Endothelial cell of umbilical vein (primary cell): Measurements from ENCODE around the gene EPN3. TPM values are rescaled to one million over a fixed set of nuclear protein-coding genes. Genes with fewer than 3 reads are reported as not detected.

Experiments
- BruUV-seq: library from RNA; stranded (reverse); fragments of 400-500 nt; replicated peaks from 2 replicates; lab custom pipeline; 2021; lab: Mats Ljungman, UMichigan
- CTCF ChIA-PET: fragments of 300-600, 350-600 bp; sonication (Branson Sonifier 250); formaldehyde crosslinking; loops from one replicate; lab custom pipeline; 2021; ENCODE audit warnings: antibody characterized with exemption, inconsistent platforms; lab: Charles Lee
- POLR2A ChIA-PET: fragments of 300-600, 350-600 bp; sonication (Branson Sonifier 250); formaldehyde crosslinking; loops from one replicate; lab custom pipeline; 2021; ENCODE audit warnings: antibody characterized with exemption, inconsistent platforms; lab: Charles Lee
- DNase-seq: peaks from one replicate; pipeline ENCODE4 v3.0.0-alpha.2; 2011; ENCODE audit warnings: low read depth, low spot score
- FAIRE-seq: peaks from 2 replicates; lab custom pipeline; 2011; peaks lifted over from hg19 to GRCh38; lab: Jason Lieb, UNC
- H2AFZ ChIP-seq: 2 replicates; pipeline ENCODE4 v1.6.0; 2012; ENCODE audit warnings: low read depth, low read length, control low read depth, inconsistent platforms
- H3K27ac ChIP-seq: 2 replicates; pipeline ENCODE4 v1.5.1; 2011; ENCODE audit warnings: low read depth, mild to moderate bottlenecking, control low read depth, low read length, moderate library complexity; ENCODE audit not compliant: insufficient read depth
- H3K27me3 ChIP-seq, 2 experiments: 2 replicates each; pipeline versions ENCODE4 v1.6.0 to v1.6.1; 2011; ENCODE audit warnings: low read length in 2 of 2, mixed read lengths in 1 of 2; ENCODE audit not compliant: control insufficient read depth in 2 of 2, insufficient read depth in 2 of 2
- H3K36me3 ChIP-seq, 2 experiments: 2 replicates in 1 of 2; 3 replicates in 1 of 2; pipeline ENCODE4 v1.5.1; 2011; ENCODE audit warnings: low read length in 2 of 2, mild to moderate bottlenecking in 1 of 2, moderate library complexity in 1 of 2; ENCODE audit not compliant: control insufficient read depth in 2 of 2, insufficient read depth in 2 of 2; ENCODE audit errors: extremely low read depth in 1 of 2
- H3K4me1 ChIP-seq: 3 replicates; pipeline ENCODE4 v1.5.1; 2011; ENCODE audit warnings: mild to moderate bottlenecking, low read length; ENCODE audit not compliant: control insufficient read depth, insufficient read depth; ENCODE audit errors: extremely low read depth
- H3K4me2 ChIP-seq: 2 replicates; pipeline ENCODE4 v1.6.1; 2011; ENCODE audit warnings: low read length, control low read depth, mixed read lengths; ENCODE audit not compliant: insufficient read depth
- H3K4me3 ChIP-seq, 3 experiments: fragments of 200-600 bp in 1 of 3; sonication (generic), shearing (Covaris generic) in 1 of 3; replicated peaks in 1 of 3; 2 replicates each; pipeline ENCODE4 v1.5.1; 2011 to 2016; ENCODE audit warnings: control low read depth in 3 of 3, low read length in 3 of 3, mild to moderate bottlenecking in 2 of 3, inconsistent platforms in 1 of 3, low read depth in 1 of 3, moderate library complexity in 1 of 3; ENCODE audit not compliant: insufficient read depth in 1 of 3
- H3K79me2 ChIP-seq: 2 replicates; pipeline ENCODE4 v1.6.0; 2012; ENCODE audit warnings: low read length, inconsistent platforms; ENCODE audit not compliant: control insufficient read depth, insufficient read depth
- H3K9ac ChIP-seq: replicated peaks from 2 replicates; pipeline ENCODE3; 2011; ENCODE audit warnings: low read length, control low read depth; ENCODE audit not compliant: insufficient read depth; ENCODE audit errors: extremely low read depth
- H3K9me1 ChIP-seq: replicated peaks from 3 replicates; pipeline ENCODE4 v1.6.0; 2011; ENCODE audit warnings: mild to moderate bottlenecking, low read length; ENCODE audit not compliant: control insufficient read depth, insufficient read depth; ENCODE audit errors: extremely low read depth
- H3K9me3 ChIP-seq: replicated peaks from 2 replicates; pipeline ENCODE4 v1.5.1; 2012; ENCODE audit warnings: low read length, inconsistent platforms; ENCODE audit not compliant: control insufficient read depth, insufficient read depth
- H4K20me1 ChIP-seq: replicated peaks from 2 replicates; pipeline ENCODE3; 2011; ENCODE audit warnings: mild to moderate bottlenecking, low read length; ENCODE audit not compliant: control insufficient read depth, insufficient read depth; ENCODE audit errors: extremely low read depth
- EZH2 ChIP-seq: IDR thresholded peaks from 2 replicates; pipeline ENCODE4 v1.6.1; 2012; ENCODE audit warnings: borderline replicate concordance, low read depth, mild to moderate bottlenecking, moderate library complexity, low read length, inconsistent platforms; ENCODE audit not compliant: severe bottlenecking
- FOS ChIP-seq: IDR thresholded peaks from 2 replicates; pipeline ENCODE4 v1.6.1; 2011; ENCODE audit warnings: mild to moderate bottlenecking, low read length, moderate library complexity, borderline replicate concordance; ENCODE audit not compliant: insufficient read depth
- GATA2 ChIP-seq: IDR thresholded peaks from 2 replicates; pipeline ENCODE4 v1.7.0; 2011; ENCODE audit warnings: low read depth, mild to moderate bottlenecking, moderate library complexity, mixed read lengths, low read length; ENCODE audit not compliant: insufficient read length, insufficient read depth
- JUN ChIP-seq: IDR thresholded peaks from 2 replicates; pipeline ENCODE4 v1.6.1; 2011; ENCODE audit warnings: borderline replicate concordance, low read depth; ENCODE audit not compliant: insufficient read length, insufficient read depth
- MYC ChIP-seq: IDR thresholded peaks from one replicate; pipeline ENCODE4 v1.6.1; 2011; ENCODE audit warnings: mild to moderate bottlenecking, low read depth, low read length
- POLR2A ChIP-seq: IDR thresholded peaks from 2 replicates; pipeline ENCODE4 v1.6.1; 2012; ENCODE audit warnings: low read depth, mild to moderate bottlenecking, control low read depth, low read length
- POLR2AphosphoS5 ChIP-seq: IDR thresholded peaks from 2 replicates; pipeline ENCODE4 v1.6.1; 2012; ENCODE audit warnings: low read depth, mild to moderate bottlenecking, control low read depth, low read length, moderate library complexity; ENCODE audit not compliant: insufficient read depth
- dilution Hi-C: fragments of 300-500 bp; cut with MboI; formaldehyde crosslinking; loops from one replicate; pipeline ENCODE4 v1.15.0; 2019; ENCODE audit warnings: low sequenced_read_pairs; ENCODE audit not compliant: extremely low pct_ligation_motif_present
- intact Hi-C: fragments of 100-400 bp; cut with micrococcal nuclease; formaldehyde crosslinking; loops from one replicate; pipeline ENCODE4 v1.10.0; 2022
- polyA plus RNA-seq, 4 experiments: library from polyadenylated mRNA; depleted of rRNA in 3 of 4; stranded (reverse) in 3 of 4; unstranded in 1 of 4; fragments of >200 nt; gene quantifications; 2 replicates each; pipeline versions ENCODE4 v1.2.1 to v1.2.3, GENCODE V29; 2011 to 2012; ENCODE audit warnings: missing spikeins in 1 of 4
- total RNA-seq: library from RNA; stranded (reverse); gene quantifications from 2 replicates; pipeline ENCODE4 v1.2.3, GENCODE V29; 2021
- TF ChIP-seq, protein P1 (sequence below), 2 donors: IDR thresholded peaks; 1 replicate in 1 of 2; 2 replicates in 1 of 2; pipeline ENCODE4 v1.5.1; 2011; ENCODE audit warnings: low read length in 2 of 2, mild to moderate bottlenecking in 2 of 2, moderate library complexity in 2 of 2, control low read depth in 1 of 2, inconsistent platforms in 1 of 2, low read depth in 1 of 2; ENCODE audit not compliant: insufficient read depth in 1 of 2; ENCODE audit errors: extremely low read depth in 1 of 2
- TF ChIP-seq, protein P2 (sequence below): IDR thresholded peaks from 2 replicates; pipeline ENCODE4 v1.6.1; 2011; ENCODE audit not compliant: insufficient read depth, insufficient read length

EPN3 gene
- total and polyA plus RNA-seq, 2 donors (not counting 3 experiments of a cell fraction or from before 2014, with no cell fraction given): not detected

DNA sequence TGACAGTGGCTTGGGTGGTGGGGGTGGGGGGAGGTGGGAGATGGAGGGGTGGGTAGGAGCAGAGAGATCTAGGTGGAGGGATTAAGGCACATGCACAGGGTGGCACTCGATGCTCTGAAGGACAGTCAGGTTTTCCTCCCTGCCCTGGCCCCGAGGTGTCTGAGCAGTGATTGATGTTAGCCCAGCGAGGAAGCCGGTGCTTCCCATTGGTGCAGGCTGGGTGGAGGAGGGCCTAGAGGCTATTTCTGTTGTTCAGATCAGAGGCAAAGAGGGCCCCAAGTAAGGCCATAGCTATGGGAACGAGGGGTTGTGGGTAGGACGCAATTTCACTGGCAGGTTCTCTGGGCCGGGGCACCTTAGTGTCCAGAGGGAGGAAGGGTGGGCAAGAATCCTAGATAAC, 51.1 kb downstream of the EPN3 start:
- TF ChIP-seq JUN (no peak), FOS (no peak), POLR2A (no peak), GATA2 (no peak), POLR2AphosphoS5 (no peak), MYC (no peak), EZH2 (no peak)
- TF ChIP-seq, protein P1, sequence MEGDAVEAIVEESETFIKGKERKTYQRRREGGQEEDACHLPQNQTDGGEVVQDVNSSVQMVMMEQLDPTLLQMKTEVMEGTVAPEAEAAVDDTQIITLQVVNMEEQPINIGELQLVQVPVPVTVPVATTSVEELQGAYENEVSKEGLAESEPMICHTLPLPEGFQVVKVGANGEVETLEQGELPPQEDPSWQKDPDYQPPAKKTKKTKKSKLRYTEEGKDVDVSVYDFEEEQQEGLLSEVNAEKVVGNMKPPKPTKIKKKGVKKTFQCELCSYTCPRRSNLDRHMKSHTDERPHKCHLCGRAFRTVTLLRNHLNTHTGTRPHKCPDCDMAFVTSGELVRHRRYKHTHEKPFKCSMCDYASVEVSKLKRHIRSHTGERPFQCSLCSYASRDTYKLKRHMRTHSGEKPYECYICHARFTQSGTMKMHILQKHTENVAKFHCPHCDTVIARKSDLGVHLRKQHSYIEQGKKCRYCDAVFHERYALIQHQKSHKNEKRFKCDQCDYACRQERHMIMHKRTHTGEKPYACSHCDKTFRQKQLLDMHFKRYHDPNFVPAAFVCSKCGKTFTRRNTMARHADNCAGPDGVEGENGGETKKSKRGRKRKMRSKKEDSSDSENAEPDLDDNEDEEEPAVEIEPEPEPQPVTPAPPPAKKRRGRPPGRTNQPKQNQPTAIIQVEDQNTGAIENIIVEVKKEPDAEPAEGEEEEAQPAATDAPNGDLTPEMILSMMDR (IDR thresholded peaks at IDR 0.05; ENCODE audit: extremely low read depth in 1 of 2, insufficient read depth in 1 of 2, low read depth in 1 of 2, low read length in 2 of 2): no peak
- TF ChIP-seq, protein P2, sequence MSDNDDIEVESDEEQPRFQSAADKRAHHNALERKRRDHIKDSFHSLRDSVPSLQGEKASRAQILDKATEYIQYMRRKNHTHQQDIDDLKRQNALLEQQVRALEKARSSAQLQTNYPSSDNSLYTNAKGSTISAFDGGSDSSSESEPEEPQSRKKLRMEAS: no peak
- no peak overlapping the region for H2AFZ ChIP-seq
- no peaks in the 10 kb centered on the region for H3K79me2 ChIP-seq
- H3K27ac ChIP-seq: no peak overlapping the region
- H3K36me3 ChIP-seq: no peaks in the 10 kb centered on the region
- dilution Hi-C loops: no loop called here
- H4K20me1 ChIP-seq: no peaks in the 10 kb centered on the region
- no peak overlapping the region for H3K4me3 ChIP-seq
- no peaks in the 10 kb centered on the region for H3K9me1 ChIP-seq
- H3K27me3 ChIP-seq: peaks cover 0 to 6% of the 10 kb centered on the region in 2 experiments
- POLR2A ChIA-PET: no interaction called here
- CTCF ChIA-PET: interaction anchor here (0.7 kb wide), 1 partner anchor 121 kb away, joined by 3 read pairs; no protein-coding TSS in a partner anchor
- intact Hi-C loops: no loop called here
- no peak overlapping the region for H3K9ac ChIP-seq
- BruUV-seq: no TSS peak
- DNase-seq (no peak), FAIRE-seq (no peak)
- H3K9me3 ChIP-seq: no peaks in the 10 kb centered on the region
- H3K4me1 ChIP-seq: no peaks in the 10 kb centered on the region
- H3K4me2 ChIP-seq: no peak overlapping the region
